Measurements from ENCODE around the gene RMRP.

RMRP gene

GRCh38 chr9:35686222-35687203, 28.7 kb upstream of the RMRP start:
- no peak for DNase-seq

- DNase-seq, result no peak
These were observed 27.7 kb upstream of the RMRP start for GRCh38 chr9:35685506-35685905.

- DNase-seq, result no peak
These were observed 27.1 kb upstream of the RMRP start for GRCh38 chr9:35684921-35685320.

- DNase-seq, result no peak
These were observed 25.5 kb upstream of the RMRP start for GRCh38 chr9:35683323-35683722.

- no peak for DNase-seq
These were observed 24.9 kb upstream of the RMRP start for GRCh38 chr9:35682520-35683315.

- no peak for DNase-seq
These were observed 24.2 kb upstream of the RMRP start for GRCh38 chr9:35682051-35682450.

- no peak for DNase-seq
These were observed 23.7 kb upstream of the RMRP start for GRCh38 chr9:35681341-35682002.

GRCh38 chr9:35680331-35681105, 22.7 kb upstream of the RMRP start:
- DNase-seq, result no peak

- no peak for DNase-seq
These were observed 22.0 kb upstream of the RMRP start for GRCh38 chr9:35679766-35680330.

- DNase-seq, result no peak
These were observed 21.3 kb upstream of the RMRP start for GRCh38 chr9:35679091-35679490.

GRCh38 chr9:35675732-35676392, 18.0 kb upstream of the RMRP start:
- peak in 2 of 5 experiments; percentile 28 to 32 for DNase-seq

- no peak for DNase-seq
These were observed 17.4 kb upstream of the RMRP start for GRCh38 chr9:35675204-35675603.

- DNase-seq, result no peak
These were observed 16.2 kb upstream of the RMRP start for GRCh38 chr9:35674025-35674361.

- no peak for DNase-seq
These were observed 15.6 kb upstream of the RMRP start, which contains the start of gene CA9 for GRCh38 chr9:35673132-35674024. CA9 (plus strand) TSS chr9:35673928; CDS start chr9:35673960, 32 bp downstream.

GRCh38 chr9:35669331-35670145, 11.7 kb upstream of the RMRP start:
- no peak for DNase-seq

GRCh38 chr9:35667939-35668338, 10.1 kb upstream of the RMRP start:
- no peak for DNase-seq

GRCh38 chr9:35666549-35666948, 8.7 kb upstream of the RMRP start:
- no peak for DNase-seq

- no peak for DNase-seq
These were observed 8.2 kb upstream of the RMRP start for GRCh38 chr9:35666045-35666444.

GRCh38 chr9:35665471-35665818, 7.6 kb upstream of the RMRP start:
- DNase-seq, result no peak
